HG03135 (cell line): ENCODE results near the gene UBN2.
"Not testable (repeated sequence)": the region's sequence is repeated elsewhere in the genome, so short reads cannot be mapped to it uniquely, and the experiment has no call there.

Experiments
- ATAC-seq: cut with Tn5 transposase; IDR thresholded peaks from one replicate; pipeline ENCODE4 v1.9.1; 2021; ENCODE audit warnings: mild to moderate bottlenecking, moderate library complexity; ENCODE audit not compliant: unreplicated experiment

The UBN2 gene

DNA sequence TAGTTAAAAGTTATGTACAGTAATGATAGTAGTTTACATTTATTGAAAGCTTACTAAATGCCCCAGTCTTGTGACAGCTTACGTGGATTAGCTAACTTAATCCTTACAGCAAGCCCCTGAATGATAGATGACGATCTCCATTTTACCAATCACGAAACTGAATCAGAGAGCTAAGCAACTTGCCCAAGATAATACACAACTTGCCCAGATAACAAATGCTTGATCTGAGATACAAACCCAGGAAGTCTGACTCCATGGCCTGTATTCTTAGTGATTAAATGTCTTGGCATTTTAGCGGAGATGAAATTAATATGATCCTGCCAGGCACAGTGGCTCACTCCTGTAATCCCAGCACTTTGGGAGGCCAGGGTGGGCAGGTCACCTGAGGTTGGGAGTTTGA, 63.2 kb downstream of the UBN2 start:
- ATAC-seq: no peak

DNA sequence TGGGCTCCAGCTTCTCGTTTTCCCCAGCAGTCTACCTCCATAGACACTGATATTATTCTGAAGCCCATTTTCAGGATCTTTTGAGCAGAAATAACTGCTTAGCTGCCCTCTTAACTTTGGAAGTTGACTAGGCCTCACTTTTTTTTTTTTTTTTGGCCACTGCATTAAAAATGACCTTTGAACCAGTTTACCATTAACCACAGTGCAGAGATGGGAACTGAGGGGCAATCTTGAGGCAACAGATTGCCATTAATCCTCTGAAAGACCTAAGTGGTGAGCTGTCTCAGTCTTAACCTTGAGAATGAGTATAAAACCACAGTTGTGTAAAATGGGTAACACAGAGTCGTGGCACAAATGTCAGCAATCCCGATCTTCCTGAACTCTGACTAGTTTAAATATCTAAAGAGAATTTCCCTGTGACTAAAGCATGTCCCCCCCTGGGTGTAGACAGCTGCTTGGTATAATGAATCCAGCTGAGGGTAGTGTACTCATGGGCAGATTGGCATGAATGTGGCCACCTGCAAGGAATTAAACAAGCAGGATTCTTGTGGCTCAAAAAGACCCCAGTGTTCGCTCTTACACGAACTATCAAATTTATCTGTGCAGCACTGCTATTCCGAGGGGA, 64.0 kb downstream of the UBN2 start:
- no peak for ATAC-seq

DNA sequence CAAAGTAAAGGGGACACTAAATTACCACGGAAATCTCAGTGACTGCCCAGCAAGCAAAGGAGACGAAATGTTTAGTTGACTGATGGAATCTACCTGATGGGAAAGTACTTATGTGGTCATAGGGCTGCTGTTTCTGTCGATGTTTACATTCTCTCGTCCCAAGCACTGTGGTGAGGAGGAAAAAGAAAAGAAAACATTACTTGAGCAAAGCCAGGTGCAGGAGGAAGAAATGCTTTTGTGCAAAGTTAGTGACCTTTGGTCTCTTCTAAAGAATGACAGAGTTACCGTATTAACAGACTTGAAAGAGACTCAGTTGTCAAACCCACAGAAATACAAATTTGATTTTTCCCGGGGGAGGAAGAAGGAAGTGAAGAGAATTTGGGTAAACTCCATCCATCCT, 66.8 kb downstream of the UBN2 start:
- ATAC-seq: no peak

DNA sequence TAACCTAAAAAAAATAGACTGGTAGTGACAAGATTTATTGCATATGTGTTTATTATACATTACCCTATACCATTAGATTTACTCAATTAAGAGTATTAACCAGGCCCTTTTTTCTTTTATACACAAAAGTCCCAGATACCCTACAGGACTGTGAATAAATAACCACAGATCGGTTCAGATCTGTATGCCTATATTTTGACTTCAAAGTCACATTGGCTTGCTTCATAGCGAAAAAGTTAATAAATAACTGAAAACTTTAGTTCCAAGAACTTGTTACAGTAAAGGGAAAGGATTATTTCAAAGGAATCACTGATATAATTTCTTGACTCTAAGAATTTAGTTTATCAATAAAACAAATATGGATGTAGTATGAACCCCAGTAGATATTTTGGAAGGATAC, 68.3 kb downstream of the UBN2 start:
- ATAC-seq: no peak

DNA sequence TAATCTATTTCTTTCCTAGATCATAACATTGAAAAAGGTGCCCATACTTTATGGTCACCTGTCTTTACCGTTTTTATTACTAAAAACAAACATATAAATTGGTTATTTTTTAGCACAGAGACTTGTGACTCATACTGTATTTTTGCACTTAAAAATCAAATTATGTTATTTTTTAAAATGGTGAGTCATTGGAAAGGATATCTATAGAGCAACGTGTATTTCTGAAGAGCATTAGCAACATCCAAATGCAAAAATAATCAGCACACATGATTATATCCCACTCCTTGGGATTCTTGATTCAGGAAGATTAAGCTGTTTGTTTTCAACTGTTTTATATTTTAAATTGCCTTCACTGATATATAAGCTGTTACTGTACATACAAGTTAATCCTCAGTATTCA, 69.4 kb downstream of the UBN2 start:
- ATAC-seq: no peak

DNA sequence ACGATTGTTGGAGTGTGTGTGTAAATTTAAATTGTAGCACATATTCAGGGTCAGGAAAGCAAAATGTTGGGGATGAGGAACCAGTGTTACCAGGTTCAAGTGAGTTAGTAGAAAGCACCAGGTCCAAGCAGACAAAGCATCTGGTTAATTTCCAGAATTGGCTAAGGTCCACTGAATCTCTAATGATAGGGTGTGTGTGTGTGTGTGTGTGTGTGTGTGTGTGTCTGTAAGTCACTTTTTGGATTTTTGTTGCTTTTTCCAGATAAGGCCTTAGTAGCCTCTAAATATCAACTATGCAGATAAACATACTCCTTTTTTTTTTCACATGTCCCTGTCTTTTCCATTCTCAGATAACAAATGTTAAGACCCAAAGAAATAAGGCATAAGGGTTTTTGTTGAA, 73.5 kb downstream of the UBN2 start:
- no peak for ATAC-seq

DNA sequence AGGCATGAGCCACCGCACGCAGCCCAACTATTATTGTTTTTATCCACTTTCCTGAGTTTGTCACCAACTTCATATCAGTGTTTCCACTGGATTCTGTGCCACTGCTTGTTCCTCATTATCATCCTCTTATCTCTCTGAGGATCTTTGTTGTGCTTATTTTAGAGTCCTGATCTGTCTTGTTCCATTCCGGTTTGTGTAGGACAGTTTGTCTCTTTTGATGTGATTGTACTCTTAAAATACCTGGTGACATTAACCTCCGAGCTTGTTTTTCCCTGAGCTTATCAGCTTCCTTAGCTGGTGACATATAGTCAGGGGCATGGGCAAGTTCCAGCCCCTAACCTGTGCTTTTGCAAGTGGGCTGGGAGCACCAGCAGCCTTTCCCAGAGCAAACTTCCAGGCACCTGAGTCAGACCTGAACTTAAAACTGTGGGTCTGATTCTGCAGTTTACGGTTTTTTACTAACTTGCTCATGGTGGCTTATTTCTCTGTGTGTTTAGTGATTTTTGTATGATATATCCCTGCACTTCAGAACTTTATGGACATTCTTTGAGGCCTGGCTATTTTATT, 87.0 kb downstream of the UBN2 start:
- ATAC-seq: no peak

DNA sequence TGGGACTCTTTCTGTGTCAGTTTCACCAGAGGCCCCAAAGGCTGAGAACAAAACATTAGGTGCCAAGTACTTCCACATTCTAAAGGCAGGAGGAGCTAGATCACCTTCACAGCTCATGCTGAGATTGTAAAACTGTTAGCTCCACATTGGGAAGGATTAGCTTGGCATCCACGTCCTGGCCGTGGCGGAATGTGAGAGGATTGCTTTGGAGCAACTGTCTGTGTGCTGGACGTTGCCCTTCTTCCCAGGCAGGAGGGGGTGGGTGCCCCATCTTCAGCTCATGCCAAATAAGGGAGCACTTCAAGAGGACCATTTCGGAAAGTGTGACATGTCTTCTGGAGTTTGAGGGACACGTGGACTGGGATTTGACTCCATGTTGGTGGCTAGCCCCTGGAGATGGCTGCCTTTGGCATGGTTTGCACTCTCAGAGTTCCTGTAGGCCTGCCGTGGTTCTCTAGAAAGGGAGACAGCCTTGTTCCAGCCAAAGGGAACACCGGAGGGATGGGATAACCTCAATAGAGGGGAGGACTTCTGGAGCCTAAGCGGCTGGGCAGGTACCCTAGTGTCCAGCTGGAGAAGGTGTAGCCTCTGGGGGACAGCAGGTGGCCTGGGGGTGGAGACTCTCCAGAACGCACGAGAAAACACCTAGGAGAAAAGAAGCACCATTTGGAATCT, 90.2 kb downstream of the UBN2 start:
- ATAC-seq: no peak

DNA sequence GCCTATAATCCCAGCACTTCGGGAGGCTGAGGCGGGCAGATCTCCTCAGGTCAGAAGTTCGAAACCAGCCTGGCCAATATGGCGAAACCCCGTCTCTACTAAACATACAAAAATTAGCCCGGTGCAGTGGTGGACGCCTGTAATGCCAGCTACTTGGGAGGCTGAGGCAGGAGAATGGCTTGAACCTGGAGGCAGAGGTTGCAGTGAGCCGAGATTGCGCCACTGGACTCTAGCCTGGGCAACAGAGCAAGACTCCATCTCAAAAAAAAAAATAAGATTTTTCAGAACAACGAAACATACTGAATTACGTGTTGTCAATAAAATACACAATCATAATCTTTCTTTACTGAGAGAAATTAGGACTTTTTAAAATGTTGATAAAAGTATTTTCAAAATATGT, 93.7 kb downstream of the UBN2 start:
- ATAC-seq: not testable (repeated sequence)

DNA sequence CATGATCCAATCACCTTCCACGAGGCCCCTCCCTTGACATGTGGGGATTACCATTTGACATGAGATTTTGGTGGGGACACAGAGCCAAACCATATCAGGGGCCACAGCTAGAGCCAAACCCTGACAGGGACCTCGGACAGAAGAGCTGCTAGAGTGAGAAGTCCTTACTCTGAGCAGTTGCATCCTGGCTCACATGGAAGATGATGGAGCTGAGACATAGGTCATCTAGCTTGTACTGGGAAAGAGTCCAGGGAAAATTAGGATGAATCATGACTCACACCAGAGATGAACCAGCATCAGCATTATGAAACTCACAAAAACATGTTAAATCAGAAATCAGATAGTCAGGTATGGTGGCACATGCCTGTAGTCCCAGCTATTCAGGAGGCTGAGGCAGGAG, 97.3 kb downstream of the UBN2 start:
- ATAC-seq: no peak

DNA sequence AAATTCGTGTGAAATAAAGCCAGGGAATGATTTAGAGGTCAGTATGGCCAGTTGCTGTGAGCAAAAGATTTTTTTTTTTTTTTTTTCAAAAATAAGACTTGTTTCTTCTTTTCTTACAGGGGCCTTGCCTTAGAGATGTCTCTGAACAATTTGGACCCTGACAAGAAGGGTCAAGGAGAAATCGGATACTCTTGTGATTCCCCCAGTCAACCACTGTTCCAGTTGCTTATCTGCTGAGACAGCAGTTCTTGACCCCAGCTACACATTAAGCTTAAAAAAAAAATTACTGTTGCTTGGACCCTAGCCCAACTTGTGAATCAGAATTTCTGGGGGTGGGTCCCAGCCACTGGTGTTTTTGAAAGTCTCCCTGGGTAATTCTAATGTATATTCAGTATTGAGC, 98.1 kb downstream of the UBN2 start:
- ATAC-seq: no peak

DNA sequence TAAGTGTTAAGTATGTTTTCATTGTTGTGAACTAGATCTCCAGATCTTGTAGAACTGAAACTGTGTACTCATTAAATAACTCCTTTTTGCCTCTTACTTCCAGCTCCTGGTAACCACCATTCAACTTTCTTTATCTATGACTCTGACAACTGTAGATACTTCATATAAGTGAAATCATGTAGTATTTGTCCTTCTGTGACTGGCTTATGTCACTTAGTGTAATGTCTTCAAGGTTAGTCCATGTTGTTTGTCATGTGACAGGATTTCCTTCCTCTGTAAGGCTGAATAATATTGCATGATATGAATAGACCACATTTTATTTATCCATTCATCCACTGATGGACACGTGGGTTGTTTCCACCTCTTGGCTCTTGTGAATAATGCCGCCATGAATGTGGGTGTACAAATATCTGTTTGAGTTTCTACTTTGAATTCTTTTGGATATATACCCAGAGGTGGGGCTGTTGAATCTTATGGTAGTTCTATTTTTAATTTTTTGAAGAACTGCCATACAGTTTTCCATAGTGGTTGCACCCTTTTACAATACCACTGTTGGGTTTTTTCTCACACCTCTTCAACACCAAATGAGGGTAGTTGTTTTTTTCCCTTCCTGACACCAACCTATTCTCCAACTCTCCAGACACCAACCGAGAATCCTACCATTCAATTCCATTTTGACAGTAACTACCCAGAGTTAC, 99.4 kb downstream of the UBN2 start:
- ATAC-seq: no peak

DNA sequence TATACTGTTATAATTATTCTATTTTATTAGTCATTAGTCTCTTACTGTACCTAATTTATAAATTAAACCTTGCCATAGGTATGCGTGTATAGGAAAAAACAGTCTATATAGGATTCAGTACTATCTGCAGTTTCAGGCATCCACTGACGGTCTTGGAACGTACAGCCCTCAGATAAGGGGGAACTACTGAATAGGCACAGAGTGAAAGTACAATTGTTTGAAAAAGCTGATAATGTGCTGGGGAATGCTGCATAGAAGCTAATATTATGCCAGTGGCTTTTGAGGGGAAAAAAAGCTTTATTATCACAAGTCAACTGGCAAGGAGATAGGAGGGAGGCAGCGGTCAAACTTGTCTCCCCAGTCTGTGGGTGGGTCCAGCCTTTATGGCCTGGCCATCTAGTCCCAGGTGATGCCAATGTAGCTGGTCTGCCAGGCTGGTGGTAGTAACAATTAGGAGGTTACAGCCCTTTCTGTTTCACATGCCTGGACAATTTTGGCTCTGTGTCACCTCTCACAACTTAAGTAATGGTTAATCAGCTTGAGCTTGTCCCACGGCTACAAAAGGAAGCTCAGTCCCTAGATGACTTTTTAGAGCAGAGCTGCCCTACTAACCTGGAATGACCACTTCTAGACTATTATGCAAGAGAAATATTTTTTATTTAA, 101.8 kb downstream of the UBN2 start:
- ATAC-seq: no peak

DNA sequence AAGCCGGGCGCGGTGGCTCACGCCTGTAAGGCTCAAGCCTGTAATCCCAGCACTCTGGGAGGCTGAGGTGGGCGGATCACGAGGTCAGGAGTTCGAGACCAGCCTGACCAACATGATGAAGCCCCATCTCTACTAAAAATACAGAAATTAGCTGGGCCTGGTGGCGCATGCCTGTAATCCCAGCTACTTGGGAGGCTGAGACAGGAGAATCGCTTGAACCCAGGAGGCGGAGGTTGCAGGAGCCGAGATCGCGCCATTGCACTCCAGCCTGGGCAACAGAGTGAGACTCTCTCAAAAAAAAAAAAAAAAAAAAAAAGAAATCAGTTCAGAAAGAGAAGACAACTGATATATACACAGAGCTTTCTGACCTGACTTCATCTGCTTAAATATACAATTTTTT, 102.4 kb downstream of the UBN2 start:
- not testable (repeated sequence) for ATAC-seq

DNA sequence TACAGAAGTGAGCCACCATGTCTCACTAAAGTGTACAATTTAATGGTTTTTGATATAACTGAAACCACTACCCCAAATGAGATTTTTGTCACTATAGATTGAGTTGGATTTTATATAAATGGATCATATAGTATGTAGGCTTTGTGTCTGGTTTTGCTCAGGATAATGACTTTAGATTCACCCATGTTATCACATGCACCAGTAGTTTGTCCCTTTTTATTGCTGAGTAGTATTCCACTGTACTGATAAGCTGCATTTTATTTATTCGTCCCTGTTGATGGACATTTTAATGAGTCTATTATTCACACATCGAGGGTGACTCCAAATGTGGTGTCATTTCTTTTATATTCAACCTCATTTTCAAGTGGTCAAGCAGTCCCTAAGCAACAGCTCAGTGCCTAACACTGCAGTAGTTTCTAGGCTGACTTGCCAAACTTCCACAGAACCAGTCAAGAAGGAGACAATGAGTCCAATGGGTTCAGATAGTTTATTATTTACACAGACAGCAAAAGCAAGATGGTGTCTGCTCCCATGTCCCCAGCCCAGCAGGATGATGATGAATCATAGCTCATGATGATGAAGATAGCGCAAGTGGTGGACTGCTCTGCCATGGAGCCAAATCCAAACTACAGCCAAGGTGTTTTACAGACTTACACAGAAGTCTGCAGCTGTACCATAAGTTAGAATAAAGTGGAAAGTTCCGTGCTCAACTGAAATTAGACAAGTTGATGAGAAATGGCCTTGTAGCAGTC, 103.5 kb downstream of the UBN2 start:
- ATAC-seq: no peak

DNA sequence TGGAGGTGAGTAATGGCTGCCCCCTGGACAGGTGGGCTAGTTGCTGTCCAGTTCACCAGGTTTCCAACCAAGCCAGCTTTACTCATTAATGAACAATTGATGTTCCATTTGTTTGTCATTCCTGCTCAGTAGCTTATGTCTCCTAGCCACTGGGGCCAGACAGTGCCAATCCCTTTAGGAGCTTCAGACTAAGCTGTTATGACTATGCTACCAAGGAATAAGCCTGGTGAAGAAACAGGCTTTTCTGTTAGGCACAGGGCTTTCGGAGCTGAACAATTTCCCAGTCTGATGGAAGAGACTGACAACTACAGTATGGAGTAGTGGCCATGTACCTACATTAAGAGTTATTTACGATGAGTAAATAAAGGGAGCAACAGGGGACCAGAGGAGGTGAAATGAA, 108.0 kb downstream of the UBN2 start:
- no peak for ATAC-seq

DNA sequence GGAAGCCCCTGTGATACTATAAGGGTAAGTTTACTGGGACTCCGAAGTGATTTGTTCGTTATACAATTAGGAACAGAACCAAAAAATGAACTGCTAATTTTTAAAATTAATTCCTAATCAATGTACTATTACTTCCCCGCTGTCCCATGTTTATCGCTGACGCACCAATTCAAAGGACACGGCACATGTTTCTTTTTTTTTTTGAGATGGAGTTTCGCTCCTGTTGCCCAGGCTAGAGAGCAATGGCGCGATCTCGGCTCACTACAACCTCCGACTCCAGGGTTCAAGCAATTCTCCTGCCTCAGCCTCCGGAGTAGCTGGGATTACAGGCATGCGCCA, 108.6 kb downstream of the UBN2 start:
- ATAC-seq: no peak

DNA sequence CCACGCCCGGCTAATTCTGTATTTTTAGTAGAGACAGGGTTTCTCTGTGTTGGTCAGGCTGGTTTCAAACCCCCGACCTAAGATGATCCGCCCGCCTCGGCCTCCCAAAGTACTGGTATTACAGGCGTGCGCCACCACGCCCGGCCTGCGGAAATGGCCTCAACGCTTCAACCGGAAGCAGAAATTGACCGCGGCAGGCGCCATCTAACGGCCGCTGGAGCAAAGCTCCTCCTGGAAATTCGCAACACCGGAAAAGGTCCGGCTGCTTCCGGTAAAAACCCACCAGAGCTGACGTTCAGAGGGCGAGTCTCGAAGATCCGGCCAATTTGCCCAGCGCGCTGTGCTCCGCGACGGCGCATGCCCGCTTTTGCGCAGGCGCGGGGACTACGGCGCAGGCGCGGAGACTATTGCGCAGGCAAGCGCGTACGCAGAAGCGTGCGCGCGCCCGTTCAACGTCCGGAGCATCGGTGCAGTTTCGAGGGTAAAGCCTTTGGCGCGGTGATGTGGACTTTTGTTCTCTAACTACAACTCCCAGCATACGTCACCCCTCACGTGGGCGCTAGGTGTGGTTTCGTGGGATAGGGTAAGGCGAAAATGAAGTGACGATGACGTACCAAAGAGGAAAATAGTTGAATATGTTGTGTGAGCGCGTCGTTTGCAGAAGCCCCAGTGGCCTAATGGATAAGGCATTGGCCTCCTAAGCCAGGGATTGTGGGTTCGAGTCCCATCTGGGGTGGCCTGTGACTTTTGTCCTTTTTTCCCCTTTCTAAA, 109.2 kb downstream of the UBN2 start:
- peak; percentile 85 for ATAC-seq

DNA sequence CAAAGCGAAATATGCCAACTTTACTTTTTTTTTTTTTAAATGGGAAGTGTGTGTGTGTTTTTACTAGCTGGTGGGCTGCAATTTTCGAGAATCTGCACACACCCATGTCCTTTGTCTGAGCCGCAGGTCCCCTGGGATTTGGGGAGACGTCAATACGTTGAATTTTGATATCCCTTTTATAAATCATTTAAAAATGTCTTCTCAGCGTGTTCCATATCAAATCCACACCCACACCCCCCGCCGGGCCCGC, 109.7 kb downstream of the UBN2 start:
- ATAC-seq: no peak

DNA sequence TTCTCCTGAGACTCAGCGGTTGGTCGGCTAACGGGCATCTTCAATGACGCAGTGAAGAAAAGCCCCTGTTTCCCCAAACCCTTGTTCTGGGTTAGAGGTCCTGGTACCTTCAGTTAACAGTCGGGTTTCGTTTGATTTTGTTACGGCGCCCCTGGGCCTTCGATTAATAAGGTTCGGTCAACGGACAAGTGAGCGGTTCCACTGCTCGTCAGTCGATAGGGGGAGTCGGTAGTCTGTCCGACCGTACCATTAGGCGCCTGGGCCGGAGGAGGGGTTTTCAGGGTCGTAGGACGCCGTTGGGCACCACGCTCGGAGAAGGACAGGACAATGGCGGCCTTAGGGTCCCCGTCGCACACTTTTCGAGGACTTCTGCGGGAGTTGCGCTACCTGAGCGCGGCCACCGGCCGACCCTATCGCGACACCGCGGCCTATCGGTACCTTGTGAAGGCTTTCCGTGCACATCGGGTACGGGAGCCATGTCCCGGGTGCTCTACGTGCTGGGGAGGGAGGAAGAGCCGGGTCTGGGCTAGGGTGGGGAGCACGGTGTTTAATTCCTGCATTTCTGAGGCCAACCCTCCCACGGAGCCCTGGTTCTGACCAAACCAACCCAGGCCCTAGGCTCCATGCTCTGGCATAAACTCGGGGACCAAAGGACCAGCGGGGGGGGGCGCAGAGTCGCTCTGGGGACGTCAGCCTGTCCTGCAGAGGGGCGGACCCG, 110.2 kb downstream of the UBN2 start, which contains the start of gene FMC1:
TSS of gene FMC1 (plus strand) at position 280 of the 718 bp plus-strand sequence. CDS start at position 328, 48 bp downstream.
- peak; percentile 49 for ATAC-seq
